GM04503 (cell line): Measurements from ENCODE around the gene VGLL4.

Source experiments
- DNase-seq: peaks from one replicate; pipeline ENCODE4 v3.0.0-alpha.2; 2012; ENCODE audit warnings: low read depth

Gene VGLL4

DNA sequence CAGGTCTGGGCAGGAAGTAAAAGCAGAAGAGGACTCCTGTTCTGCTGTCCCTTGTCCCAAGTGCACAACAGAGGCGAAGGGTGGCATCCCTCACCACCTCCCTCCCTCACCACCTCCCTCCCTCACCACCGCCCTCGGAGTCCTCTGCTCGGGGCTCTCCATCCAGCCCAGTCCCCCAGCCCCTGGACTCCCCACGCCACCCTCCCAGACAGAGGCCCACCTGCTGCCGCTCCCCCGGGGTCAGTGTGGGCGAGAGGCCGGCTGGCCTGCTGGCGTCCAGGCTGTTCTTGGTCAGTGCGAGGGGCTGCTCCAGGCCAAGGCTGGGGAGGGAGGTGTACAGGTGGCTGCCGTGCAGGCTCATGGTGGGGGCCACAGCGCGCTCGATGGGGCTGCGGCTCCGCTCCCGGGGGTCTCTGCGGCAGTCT lies 79.1 kb downstream of the VGLL4 start:
- DNase-seq = no peak

- DNase-seq = no peak
Observed at GRCh38 chr3:11563865-11564185, 79.9 kb downstream of the VGLL4 start.

DNA sequence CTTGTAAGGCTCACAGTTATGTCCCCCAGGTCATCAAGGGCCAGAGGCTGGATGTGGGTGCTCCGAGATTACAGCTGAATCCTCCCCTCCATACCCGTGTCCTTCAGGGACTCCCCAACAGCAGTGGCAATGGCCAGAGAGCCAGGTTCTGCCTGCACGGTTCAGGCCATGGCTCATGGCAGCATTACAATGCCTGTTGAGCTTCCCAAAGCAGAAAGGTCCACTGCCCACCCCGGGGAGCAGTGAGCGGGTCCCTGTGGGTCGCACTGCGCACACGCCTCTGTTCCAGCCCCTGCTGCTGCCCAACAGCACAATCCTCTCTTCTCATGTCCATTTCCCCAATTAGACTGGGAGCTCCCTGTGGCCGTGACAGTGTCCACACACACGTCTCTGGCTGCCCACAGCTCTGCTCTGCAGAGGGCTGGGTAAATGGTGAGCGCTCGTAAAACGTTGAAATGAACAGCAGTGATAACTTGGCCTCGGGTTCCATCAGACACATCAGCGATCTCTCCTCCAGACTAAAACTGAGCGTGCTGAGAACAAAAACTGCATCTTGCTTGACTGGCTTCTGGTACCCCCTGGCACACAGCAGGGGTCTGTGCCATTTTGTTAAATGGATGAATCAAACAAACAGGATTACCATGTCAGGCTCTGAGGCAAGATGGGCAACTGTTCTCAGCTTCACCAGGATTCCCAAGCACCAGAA lies 80.4 kb downstream of the VGLL4 start:
- no peak for DNase-seq

GRCh38 chr3:11562277-11562881 lies 81.3 kb downstream of the VGLL4 start:
- DNase-seq = no peak

DNA sequence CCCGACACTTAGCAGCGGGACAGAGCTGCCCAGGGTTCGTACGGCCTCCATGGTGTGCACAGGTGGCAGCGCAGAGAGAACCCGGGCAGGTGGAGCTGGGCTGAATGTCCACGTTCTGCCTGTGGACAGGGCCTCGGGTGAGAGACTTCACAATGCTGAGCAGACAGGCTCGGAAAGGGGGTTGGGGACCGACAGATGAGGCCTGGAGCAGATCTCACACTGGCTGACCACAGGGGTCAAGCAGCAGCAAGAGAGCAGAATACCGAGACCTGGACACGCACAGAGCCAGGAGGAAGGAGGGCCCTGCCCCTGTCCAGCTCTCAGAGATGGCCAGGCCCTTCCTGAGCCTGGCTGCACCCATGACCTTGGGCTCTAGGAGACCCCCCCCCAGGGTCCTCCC lies 83.0 kb downstream of the VGLL4 start:
- DNase-seq = no peak

DNA sequence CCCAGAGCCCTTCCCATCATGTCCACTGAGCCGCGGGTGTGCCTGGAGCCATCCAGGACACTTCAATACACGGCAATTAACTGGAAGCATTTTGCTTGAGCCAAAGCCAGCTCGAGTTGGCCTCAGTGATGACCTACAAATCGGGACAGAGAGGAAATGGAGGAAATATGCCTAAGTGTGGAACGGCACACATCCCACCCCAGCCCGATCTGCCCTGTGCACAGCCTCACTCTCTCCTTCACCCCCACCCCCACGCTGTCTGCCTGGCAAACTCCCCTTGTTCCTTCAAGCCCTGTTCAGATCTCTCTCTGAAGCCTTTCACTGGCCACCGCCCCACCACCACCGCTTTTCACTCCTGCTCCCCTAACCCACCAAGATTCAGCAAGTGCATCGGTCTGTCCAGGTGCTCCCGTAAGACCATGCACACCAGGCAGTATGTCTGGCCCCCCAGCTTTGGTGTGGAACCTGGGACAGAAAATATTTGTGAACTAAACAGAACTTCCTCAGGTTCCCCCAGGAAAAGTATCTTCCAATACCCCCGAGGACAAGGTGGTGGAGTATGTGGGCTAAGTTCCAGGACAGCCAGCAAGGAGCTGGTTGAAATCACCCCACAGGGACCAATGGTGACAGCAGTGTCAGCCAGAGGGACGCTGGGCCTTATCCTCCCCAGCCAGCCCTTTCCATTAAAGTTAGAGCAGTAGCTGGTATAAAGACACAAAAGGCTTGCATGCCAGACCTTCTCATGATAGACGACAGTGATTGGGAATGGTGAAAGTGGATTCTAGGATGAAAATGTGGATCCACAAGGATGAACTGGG lies 83.7 kb downstream of the VGLL4 start:
- no peak for DNase-seq

- no peak for DNase-seq
Observed at GRCh38 chr3:11558918-11559815, 84.5 kb downstream of the VGLL4 start.

- no peak for DNase-seq
Observed at GRCh38 chr3:11558411-11558903, 85.3 kb downstream of the VGLL4 start.

DNA sequence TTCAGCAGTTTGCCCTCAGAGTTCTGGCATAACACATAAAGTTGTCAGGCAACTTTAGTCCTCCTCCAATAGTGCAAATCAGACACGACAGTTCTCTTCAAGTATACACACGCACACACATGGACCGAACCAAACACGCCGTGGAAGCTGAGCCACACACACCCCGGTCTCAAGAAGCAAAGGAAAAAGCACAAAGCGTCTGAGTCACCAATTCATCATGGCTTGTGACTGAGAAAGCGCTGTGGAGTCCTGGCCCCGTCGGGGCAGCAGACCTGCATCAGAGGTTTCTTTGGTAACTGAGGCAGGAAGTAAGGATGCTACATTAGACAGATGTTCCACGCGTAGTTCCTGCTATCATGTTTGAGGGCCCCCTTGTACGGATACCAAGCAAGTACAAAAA lies 85.7 kb downstream of the VGLL4 start:
- DNase-seq = peak; percentile 55

- no peak for DNase-seq
Observed at GRCh38 chr3:11556851-11557644, 86.7 kb downstream of the VGLL4 start.

GRCh38 chr3:11555881-11556633 lies 87.7 kb downstream of the VGLL4 start:
- no peak for DNase-seq

DNA sequence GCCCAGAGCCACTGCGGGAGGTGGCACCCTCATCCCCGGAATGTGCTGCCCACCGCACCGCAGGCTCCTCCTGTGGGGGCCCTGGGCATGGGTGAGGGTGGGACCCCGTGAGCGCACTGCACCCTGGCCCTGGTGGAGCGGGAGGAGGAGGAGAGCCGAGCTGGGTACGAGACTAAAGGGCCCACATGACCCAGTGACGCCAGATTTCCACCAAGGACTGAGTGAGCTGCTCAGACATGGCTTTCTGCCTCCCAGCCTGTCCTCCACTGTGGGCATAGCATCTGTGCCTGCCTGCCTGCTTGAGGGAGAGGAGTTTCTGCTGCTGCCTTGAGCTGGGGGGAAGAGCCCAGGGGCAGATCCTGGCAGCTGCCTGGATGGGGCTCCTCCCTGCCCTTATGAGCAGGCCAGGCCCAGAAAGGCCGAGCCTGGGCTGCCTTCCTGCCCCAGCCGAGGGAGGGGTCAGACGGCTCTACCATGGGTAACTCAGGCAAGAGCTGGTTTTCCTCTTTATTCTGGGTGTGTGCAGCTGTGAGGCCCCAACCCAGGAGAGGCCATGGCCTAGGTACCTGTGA lies 88.4 kb downstream of the VGLL4 start:
- DNase-seq = no peak

GRCh38 chr3:11554666-11555065 lies 89.0 kb downstream of the VGLL4 start:
- no peak for DNase-seq

GRCh38 chr3:11554236-11554610 lies 89.5 kb downstream of the VGLL4 start:
- no peak for DNase-seq

- no peak for DNase-seq
Observed at GRCh38 chr3:11553436-11554235, 90.1 kb downstream of the VGLL4 start.

- no peak for DNase-seq
Observed at GRCh38 chr3:11552289-11553264, 91.1 kb downstream of the VGLL4 start.

GRCh38 chr3:11551036-11551435 lies 92.7 kb downstream of the VGLL4 start:
- DNase-seq = no peak

DNA sequence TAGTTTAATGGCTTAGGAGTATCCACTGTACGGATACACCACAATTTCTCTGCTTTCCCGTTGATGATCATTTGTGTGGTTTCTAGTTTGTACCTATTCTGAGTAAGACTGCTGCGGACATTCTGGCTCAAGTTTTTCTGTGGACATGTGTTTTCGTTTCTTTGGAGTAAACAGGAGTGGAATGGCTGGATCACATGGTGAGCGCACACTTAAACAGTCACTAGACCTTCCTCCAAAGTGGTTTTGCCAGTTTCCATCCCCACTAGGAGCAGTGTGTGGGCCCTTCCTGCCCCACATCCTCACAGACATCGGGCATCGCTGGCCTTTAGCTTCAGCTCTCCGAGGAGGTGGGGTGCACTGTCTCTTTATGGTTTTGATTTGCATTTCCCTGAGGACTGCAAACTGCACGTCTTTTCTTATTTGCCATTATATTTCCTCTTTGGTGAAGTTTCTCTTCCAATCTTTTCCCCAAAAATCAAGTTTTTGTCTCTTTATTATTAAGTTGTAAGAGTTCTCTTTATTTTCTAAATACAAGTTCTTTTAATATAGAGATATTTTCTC lies 94.1 kb downstream of the VGLL4 start:
- DNase-seq = no peak
